ENCODE results near the gene CRYBG1.

Gene CRYBG1

GRCh38 chr6:106360410-106360988 is at the start of gene CRYBG1:
TSS of gene CRYBG1 (plus strand) at chr6:106360717. CDS start at chr6:106360909, 192 bp downstream.
- DNase-seq: peak; percentile 90

- DNase-seq: no peak
Measured at GRCh38 chr6:106315765-106316374, 44.6 kb upstream of the CRYBG1 start.

GRCh38 chr6:106316375-106316766 is 44.1 kb upstream of the CRYBG1 start:
- no peak for DNase-seq

GRCh38 chr6:106318061-106318460 is 42.5 kb upstream of the CRYBG1 start:
- DNase-seq: no peak

- DNase-seq: no peak
Measured at GRCh38 chr6:106318851-106319250, 41.7 kb upstream of the CRYBG1 start.

- DNase-seq: no peak
Measured at GRCh38 chr6:106321940-106322339, 38.6 kb upstream of the CRYBG1 start.

- no peak for DNase-seq
Measured at GRCh38 chr6:106324726-106325335, 35.7 kb upstream of the CRYBG1 start.

GRCh38 chr6:106325336-106326178 is 35.0 kb upstream of the CRYBG1 start, which contains the start of gene ATG5:
TSS of gene ATG5 (minus strand) at chr6:106325760. CDS start at chr6:106316208, 9,552 bp downstream.
- peak; percentile 100 for DNase-seq

- DNase-seq: peak; percentile 78
Measured at GRCh38 chr6:106334646-106335448, 25.7 kb upstream of the CRYBG1 start.

GRCh38 chr6:106339334-106340029 is 21.0 kb upstream of the CRYBG1 start:
- peak; percentile 74 for DNase-seq

GRCh38 chr6:106347219-106347618 is 13.3 kb upstream of the CRYBG1 start:
- DNase-seq: no peak

- DNase-seq: no peak
Measured at GRCh38 chr6:106356378-106356777, 4.1 kb upstream of the CRYBG1 start.

- no peak for DNase-seq
Measured at GRCh38 chr6:106359959-106360409, 533 bp upstream of the CRYBG1 start.

- DNase-seq: peak; percentile 68
Measured at GRCh38 chr6:106360989-106361430, 493 bp downstream of the CRYBG1 start.

GRCh38 chr6:106363401-106364138 is 3.1 kb downstream of the CRYBG1 start:
- DNase-seq: no peak

GRCh38 chr6:106369739-106370138 is 9.2 kb downstream of the CRYBG1 start:
- DNase-seq: no peak

- no peak for DNase-seq
Measured at GRCh38 chr6:106370639-106371038, 10.1 kb downstream of the CRYBG1 start.

GRCh38 chr6:106372838-106373501 is 12.5 kb downstream of the CRYBG1 start:
- DNase-seq: no peak

- no peak for DNase-seq
Measured at GRCh38 chr6:106373502-106374239, 13.2 kb downstream of the CRYBG1 start.

Data from activated effector memory CD4-positive, alpha-beta T cell treated with anti-CD3 and anti-CD28 coated beads, Interleukin-2, amount 50 U/mL, for 16 hours (primary cell).